ENCODE results near the gene NCOA5.

DNA sequence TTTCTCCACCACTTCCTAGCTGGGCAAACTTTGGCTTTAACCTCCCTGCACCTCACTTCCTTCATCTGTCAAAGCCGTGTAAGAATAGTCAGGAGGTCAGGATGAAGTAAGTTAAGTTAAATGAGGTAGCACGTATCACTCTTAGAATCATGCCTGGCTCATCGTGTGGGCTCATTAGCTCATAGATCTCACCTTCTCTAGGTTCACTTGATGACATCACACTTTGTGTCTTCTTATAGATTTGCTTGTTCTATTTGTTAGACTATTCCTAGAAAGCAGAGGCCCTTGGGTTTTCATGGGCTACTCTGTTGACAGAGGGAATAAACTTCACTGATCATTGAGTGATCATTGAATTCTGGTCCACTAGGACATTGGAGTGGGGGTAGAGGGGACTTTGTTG is 12.2 kb upstream of the NCOA5 start:
- TF ChIP-seq, protein P1, sequence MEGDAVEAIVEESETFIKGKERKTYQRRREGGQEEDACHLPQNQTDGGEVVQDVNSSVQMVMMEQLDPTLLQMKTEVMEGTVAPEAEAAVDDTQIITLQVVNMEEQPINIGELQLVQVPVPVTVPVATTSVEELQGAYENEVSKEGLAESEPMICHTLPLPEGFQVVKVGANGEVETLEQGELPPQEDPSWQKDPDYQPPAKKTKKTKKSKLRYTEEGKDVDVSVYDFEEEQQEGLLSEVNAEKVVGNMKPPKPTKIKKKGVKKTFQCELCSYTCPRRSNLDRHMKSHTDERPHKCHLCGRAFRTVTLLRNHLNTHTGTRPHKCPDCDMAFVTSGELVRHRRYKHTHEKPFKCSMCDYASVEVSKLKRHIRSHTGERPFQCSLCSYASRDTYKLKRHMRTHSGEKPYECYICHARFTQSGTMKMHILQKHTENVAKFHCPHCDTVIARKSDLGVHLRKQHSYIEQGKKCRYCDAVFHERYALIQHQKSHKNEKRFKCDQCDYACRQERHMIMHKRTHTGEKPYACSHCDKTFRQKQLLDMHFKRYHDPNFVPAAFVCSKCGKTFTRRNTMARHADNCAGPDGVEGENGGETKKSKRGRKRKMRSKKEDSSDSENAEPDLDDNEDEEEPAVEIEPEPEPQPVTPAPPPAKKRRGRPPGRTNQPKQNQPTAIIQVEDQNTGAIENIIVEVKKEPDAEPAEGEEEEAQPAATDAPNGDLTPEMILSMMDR (optimal IDR thresholded peaks at IDR 0.05 in 1 of 3, IDR thresholded peaks at IDR 0.05 in 1 of 3, conservative IDR thresholded peaks at IDR 0.05 in 1 of 3; ENCODE audit: extremely low read depth in 1 of 3, insufficient read depth in 2 of 3, low read length in 3 of 3) = no peak
- no peak for TF ChIP-seq EZH2 (IDR thresholded peaks at IDR 0.05; ENCODE audit: low read length)
